Muscle of leg (tissue), 11 donors: ENCODE results near the gene PCDHA7. TPM values are rescaled to one million over a fixed set of nuclear protein-coding genes. Genes with fewer than 3 reads are reported as not detected.
"Not testable (repeated sequence)": the region's sequence is repeated elsewhere in the genome, so short reads cannot be mapped to it uniquely, and the experiment has no call there.

Source experiments
- DNase-seq: peaks from one replicate; pipeline ENCODE4 v3.0.0; 2013
- H3K27ac ChIP-seq: one replicate; pipeline ENCODE4 v1.5.1; 2013; ENCODE audit warnings: mild to moderate bottlenecking, low read length, control low read depth
- H3K27me3 ChIP-seq: one replicate; pipeline ENCODE4 v1.6.1; 2013; ENCODE audit warnings: low read length; ENCODE audit not compliant: control insufficient read depth, insufficient read depth
- H3K36me3 ChIP-seq: one replicate; pipeline ENCODE4 v1.6.1; 2013; ENCODE audit warnings: low read length; ENCODE audit not compliant: control insufficient read depth, insufficient read depth
- H3K4me1 ChIP-seq: one replicate; pipeline ENCODE4 v1.6.1; 2013; ENCODE audit warnings: low read length; ENCODE audit not compliant: control insufficient read depth, insufficient read depth
- H3K4me3 ChIP-seq: one replicate; pipeline ENCODE4 v1.5.1; 2013; ENCODE audit warnings: low read length, control low read depth
- H3K9me3 ChIP-seq: replicated peaks from 2 replicates; pipeline ENCODE4 v1.6.1; 2013; ENCODE audit warnings: low read depth, low read length; ENCODE audit not compliant: control insufficient read depth
- WGBS: methylation state at CpG from one replicate; pipeline ENCODE4 v1.1.5; 2013; ENCODE audit warnings: missing lambda C conversion rate; ENCODE audit not compliant: insufficient coverage; 5-methylcytosine and 5-hydroxymethylcytosine counted together
- polyA plus RNA-seq, 8 donors: library from polyadenylated mRNA; unstranded; fragments of 120-200 nt; gene quantifications; one replicate each; pipeline versions ENCODE4 v1.2.1 to v1.2.3, GENCODE V29; 2013; ENCODE audit warnings: inconsistent platforms in 1 of 8, low replicate concordance in 1 of 8; ENCODE audit not compliant: insufficient read length in 8 of 8, insufficient read depth in 1 of 8
- total RNA-seq: library from RNA; stranded (reverse); fragments of 120-200 nt; gene quantifications from one replicate; pipeline ENCODE4 v1.2.4, GENCODE V29; 2013

The PCDHA7 gene
- total and polyA plus RNA-seq, 9 donors = 0.04 to 0.26 (median 0.13) TPM

DNA sequence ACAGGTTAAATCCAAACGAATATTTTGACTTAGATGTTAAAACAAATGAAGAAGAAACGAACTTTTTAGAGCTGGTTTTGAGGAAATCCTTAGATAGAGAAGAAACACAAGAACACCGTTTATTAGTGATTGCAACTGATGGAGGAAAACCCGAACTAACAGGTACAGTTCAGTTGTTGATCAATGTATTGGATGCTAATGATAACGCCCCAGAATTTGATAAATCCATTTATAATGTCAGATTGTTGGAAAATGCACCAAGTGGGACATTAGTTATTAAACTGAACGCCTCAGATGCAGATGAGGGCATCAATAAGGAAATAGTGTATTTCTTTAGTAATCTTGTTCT is 11.8 kb upstream of the PCDHA7 start:
- no peak for DNase-seq
- no peaks in the 10 kb centered on the region for H3K36me3 ChIP-seq
- no peak overlapping the region for H3K4me3 ChIP-seq
- H3K4me1 ChIP-seq = no peaks in the 10 kb centered on the region
- no CpG with 5 or more reads among the region's 6 CpGs for WGBS
- peaks cover 2% of the 10 kb centered on the region for H3K9me3 ChIP-seq
- no peaks in the 10 kb centered on the region for H3K27me3 ChIP-seq
- no peak overlapping the region for H3K27ac ChIP-seq

DNA sequence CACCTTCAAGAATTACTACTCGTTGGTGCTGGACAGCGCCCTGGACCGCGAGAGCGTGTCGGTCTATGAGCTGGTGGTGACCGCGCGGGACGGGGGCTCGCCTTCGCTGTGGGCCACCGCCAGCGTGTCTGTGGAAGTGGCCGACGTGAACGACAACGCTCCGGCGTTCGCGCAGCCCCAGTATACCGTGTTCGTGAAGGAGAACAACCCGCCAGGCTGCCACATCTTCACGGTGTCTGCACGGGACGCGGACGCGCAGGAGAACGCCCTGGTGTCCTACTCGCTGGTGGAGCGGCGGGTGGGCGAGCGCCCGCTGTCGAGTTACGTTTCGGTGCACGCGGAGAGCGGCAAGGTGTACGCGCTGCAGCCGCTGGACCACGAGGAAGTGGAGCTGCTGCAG is 11.1 kb upstream of the PCDHA7 start:
- not testable (repeated sequence) for H3K9me3 ChIP-seq, H3K27ac ChIP-seq, H3K4me3 ChIP-seq, H3K4me1 ChIP-seq, H3K27me3 ChIP-seq, H3K36me3 ChIP-seq, DNase-seq
- WGBS = 49% methylated on average over 48 of the region's 48 CpGs

DNA sequence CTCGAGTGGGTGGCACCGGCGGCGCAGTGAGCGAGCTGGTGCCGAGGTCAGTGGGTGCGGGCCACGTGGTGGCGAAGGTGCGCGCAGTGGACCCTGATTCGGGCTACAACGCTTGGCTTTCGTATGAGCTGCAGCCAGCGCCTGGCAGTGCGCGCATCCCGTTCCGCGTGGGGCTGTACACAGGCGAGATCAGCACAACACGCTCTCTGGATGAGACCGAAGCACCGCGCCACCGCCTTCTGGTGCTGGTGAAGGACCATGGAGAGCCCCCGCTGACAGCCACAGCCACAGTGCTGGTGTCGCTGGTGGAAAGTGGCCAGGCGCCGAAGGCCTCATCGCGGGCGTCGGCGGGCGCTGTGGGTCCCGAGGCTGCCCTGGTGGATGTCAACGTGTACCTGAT is 10.6 kb upstream of the PCDHA7 start:
- DNase-seq = no peak
- Histone ChIP-seq H3K27me3 (peaks cover 2% of the 10 kb centered on the region), H3K9me3 (peaks cover 6% of the 10 kb centered on the region), H3K4me3 (no peak overlapping the region), H3K4me1 (no peaks in the 10 kb centered on the region), H3K27ac (no peak overlapping the region), H3K36me3 (no peaks in the 10 kb centered on the region)
- 53% methylated on average over 38 of the region's 38 CpGs for WGBS

DNA sequence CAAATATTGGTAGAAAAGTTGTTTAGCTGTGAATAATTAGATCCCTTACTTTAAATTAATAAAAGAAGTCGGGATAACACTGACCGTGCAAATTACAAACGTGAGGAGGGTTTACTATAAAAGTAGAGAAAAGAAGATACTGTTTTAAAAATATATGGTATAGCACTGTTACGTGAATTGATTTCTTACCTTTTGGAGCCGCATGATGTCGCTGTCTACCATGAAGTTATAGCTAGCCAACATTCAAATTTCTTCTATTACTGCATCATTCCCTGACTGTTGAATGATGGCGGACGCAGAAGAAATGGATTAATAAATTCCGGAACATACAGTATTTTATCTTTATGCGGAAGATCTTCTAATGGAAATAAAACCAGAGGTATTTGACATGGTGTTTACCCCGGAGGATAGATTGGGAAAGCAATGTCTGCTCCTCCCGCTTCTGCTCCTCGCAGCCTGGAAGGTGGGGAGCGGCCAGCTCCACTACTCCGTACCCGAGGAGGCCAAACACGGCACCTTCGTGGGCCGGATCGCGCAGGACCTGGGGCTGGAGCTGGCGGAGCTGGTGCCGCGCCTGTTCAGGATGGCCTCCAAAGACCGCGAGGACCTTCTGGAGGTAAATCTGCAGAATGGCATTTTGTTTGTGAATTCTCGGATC is 6.2 kb upstream of the PCDHA7 start, which contains the start of gene PCDHA6:
Gene PCDHA6, plus strand, starts transcription at position 257 of the 658 bp plus-strand sequence. Its CDS starts 132 bp downstream, at position 389.
- Histone ChIP-seq H3K9me3 (peaks cover 12% of the 10 kb centered on the region), H3K36me3 (no peaks in the 10 kb centered on the region), H3K4me1 (no peaks in the 10 kb centered on the region), H3K27ac (no peak within 1 kb of the TSS), H3K4me3 (no peak within 1 kb of the TSS), H3K27me3 (peaks cover 7% of the 10 kb centered on the region)
- 11% methylated on average over 12 of the region's 27 CpGs for WGBS
- DNase-seq = no peak

DNA sequence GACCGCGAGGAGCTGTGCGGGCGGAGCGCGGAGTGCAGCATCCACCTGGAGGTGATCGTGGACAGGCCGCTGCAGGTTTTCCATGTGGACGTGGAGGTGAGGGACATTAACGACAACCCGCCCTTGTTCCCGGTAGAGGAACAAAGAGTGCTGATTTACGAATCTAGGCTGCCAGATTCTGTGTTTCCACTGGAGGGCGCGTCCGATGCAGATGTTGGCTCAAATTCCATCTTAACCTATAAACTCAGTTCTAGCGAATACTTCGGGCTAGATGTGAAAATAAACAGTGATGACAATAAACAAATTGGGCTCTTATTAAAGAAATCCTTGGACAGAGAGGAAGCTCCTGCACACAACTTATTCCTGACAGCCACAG is 5.7 kb upstream of the PCDHA7 start:
- Histone ChIP-seq H3K9me3 (peaks cover 12% of the 10 kb centered on the region), H3K36me3 (no peaks in the 10 kb centered on the region), H3K27me3 (peaks cover 7% of the 10 kb centered on the region), H3K27ac (no peak overlapping the region), H3K4me1 (no peaks in the 10 kb centered on the region), H3K4me3 (no peak overlapping the region)
- 21% methylated on average over 8 of the region's 18 CpGs for WGBS
- no peak for DNase-seq

DNA sequence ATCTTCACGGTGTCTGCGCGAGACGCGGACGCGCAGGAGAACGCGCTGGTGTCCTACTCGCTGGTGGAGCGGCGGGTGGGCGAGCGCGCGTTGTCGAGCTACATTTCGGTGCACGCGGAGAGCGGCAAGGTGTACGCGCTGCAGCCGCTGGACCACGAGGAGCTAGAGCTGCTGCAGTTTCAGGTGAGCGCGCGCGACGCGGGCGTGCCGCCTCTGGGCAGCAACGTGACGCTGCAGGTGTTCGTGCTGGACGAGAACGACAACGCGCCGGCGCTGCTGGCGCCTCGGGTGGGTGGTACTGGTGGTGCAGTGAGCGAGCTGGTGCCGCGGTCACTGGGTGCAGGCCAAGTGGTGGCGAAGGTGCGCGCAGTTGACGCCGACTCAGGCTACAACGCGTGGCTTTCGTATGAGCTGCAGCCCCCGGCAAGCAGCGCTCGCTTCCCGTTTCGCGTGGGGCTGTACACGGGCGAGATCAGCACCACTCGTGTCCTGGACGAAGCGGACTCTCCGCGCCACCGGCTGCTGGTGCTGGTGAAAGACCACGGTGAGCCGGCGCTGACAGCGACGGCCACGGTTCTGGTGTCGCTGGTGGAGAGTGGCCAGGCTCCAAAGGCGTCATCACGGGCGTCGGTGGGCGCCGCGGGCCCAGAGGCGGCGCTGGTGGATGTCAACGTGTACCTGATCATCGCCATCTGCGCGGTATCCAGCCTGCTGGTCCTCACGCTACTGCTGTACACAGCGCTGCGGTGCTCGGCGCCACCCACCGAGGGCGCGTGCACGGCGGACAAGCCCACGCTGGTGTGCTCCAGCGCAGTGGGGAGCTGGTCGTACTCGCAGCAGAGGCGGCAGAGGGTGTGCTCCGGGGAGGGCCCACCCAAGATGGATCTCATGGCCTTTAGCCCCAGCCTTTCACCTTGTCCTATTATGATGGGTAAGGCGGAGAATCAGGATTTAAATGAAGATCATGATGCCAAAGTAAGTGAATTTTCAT is 4.3 kb upstream of the PCDHA7 start:
- H3K27me3 ChIP-seq = peaks cover 10% of the 10 kb centered on the region
- not testable (repeated sequence) for H3K9me3 ChIP-seq, H3K36me3 ChIP-seq, H3K4me1 ChIP-seq, H3K4me3 ChIP-seq, DNase-seq, H3K27ac ChIP-seq
- WGBS = 41% methylated on average over 90 of the region's 106 CpGs

DNA sequence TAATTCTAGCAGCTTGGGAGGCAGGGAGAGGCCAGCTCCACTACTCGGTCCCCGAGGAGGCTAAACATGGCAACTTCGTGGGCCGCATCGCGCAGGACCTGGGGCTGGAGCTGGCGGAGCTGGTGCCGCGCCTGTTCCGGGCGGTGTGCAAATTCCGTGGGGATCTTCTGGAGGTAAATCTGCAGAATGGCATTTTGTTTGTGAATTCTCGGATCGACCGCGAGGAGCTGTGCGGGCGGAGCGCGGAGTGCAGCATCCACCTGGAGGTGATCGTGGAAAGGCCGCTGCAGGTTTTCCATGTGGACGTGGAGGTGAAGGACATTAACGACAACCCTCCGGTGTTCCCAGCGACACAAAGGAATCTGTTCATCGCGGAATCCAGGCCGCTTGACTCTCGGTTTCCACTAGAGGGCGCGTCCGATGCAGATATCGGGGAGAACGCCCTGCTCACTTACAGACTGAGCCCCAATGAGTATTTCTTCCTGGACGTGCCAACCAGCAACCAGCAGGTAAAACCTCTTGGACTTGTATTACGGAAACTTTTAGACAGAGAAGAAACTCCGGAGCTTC is 455 bp downstream of the PCDHA7 start:
- 25% methylated on average over 15 of the region's 38 CpGs for WGBS
- H3K27me3 ChIP-seq = peaks cover 12% of the 10 kb centered on the region

DNA sequence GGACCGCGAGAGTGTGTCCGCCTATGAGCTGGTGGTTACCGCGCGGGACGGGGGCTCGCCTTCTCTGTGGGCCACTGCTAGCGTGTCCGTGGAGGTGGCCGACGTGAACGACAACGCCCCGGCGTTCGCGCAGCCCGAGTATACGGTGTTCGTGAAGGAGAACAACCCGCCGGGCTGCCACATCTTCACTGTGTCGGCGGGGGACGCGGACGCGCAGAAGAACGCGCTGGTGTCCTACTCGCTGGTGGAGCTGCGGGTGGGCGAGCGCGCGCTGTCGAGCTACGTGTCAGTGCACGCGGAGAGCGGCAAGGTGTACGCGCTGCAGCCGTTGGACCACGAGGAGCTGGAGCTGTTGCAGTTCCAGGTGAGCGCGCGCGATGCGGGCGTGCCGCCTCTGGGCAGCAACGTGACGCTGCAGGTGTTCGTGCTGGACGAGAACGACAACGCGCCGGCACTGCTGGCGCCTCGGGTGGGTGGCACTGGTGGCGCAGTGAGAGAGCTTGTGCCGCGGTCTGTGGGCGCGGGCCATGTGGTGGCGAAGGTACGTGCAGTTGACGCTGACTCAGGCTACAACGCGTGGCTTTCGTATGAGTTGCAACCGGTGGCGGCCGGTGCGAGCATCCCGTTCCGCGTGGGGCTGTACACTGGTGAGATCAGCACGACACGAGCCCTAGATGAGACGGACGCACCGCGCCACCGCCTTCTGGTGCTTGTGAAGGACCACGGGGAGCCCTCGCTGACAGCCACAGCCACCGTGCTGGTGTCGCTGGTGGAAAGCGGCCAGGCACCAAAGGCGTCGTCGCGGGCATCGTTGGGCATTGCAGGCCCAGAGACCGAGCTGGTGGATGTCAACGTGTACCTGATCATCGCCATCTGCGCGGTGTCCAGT is 1.8 kb downstream of the PCDHA7 start:
- no peaks in the 10 kb centered on the region for H3K36me3 ChIP-seq
- WGBS = 37% methylated on average over 103 of the region's 103 CpGs
- DNase-seq = no peak
- peaks cover 7% of the 10 kb centered on the region for H3K27me3 ChIP-seq
- H3K9me3 ChIP-seq = peaks cover 17% of the 10 kb centered on the region
- no peak overlapping the region for H3K4me3 ChIP-seq
- H3K4me1 ChIP-seq = no peaks in the 10 kb centered on the region
- no peak overlapping the region for H3K27ac ChIP-seq

More for the DNA sequence above, 455 bp downstream of the PCDHA7 start:
- H3K4me1 ChIP-seq, H3K36me3 ChIP-seq, H3K4me3 ChIP-seq, H3K27ac ChIP-seq, DNase-seq: not testable (repeated sequence)
- peaks cover 21% of the 10 kb centered on the region for H3K9me3 ChIP-seq

DNA sequence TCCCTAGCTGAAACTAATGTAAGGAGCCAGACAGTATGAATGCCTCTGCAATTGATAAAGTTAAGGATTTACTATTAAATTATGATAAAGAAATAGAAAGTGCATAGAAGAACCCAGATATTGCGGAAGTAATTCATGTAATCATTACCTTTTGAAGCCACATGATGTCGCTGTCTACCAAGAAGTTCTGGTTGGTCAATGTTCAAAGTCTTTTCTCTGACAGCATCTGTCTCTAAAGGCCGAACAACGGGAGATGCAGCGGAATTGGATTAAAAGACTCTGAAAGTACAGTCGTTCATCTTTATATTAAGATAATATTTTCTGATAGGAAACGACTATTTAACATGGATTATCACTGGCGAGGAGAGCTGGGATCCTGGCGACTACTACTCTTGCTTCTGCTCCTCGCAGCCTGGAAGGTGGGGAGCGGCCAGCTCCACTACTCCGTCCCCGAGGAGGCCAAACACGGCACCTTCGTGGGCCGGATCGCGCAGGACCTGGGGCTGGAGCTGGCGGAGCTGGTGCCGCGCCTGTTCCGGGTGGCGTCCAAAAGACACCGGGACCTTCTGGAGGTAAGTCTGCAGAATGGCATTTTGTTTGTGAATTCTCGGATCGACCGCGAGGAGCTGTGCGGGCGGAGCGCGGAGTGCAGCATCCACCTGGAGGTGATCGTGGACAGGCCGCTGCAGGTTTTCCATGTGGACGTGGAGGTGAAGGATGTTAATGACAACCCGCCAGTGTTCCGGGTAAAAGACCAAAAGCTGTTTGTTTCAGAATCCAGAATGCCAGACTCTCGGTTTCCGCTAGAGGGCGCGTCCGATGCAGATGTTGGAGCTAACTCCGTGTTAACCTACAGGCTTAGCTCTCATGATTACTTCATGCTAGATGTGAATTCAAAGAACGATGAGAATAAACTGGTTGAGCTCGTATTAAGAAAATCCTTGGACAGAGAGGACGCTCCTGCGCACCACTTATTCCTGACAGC is 7.2 kb downstream of the PCDHA7 start, which contains the start of gene PCDHA8:
Gene PCDHA8, plus strand, starts transcription at position 210 of the 985 bp plus-strand sequence. Its CDS starts 135 bp downstream, at position 345.
- H3K4me1 ChIP-seq = no peaks in the 10 kb centered on the region
- H3K36me3 ChIP-seq = no peaks in the 10 kb centered on the region
- H3K27me3 ChIP-seq = no peaks in the 10 kb centered on the region
- H3K9me3 ChIP-seq = peaks cover 16% of the 10 kb centered on the region
- DNase-seq = no peak
- no peak within 1 kb of the TSS for H3K27ac ChIP-seq
- no peak within 1 kb of the TSS for H3K4me3 ChIP-seq
- 17% methylated on average over 14 of the region's 47 CpGs for WGBS
